Panc1 (cell line): Measurements from ENCODE around the gene TMEM127.

ENCODE experiments used
- CTCF ChIP-seq: fragments of 450-650 bp; IDR thresholded peaks from 2 replicates; pipeline ENCODE4 v1.5.1; 2017; ENCODE audit warnings: mild to moderate bottlenecking
- POLR2AphosphoS5 ChIP-seq: IDR thresholded peaks from 2 replicates; pipeline ENCODE4 v1.6.1; 2012; ENCODE audit warnings: mild to moderate bottlenecking, low read depth, low read length, moderate library complexity
- REST ChIP-seq, 2 experiments: IDR thresholded peaks; 2 replicates each; pipeline ENCODE4 v1.6.1; 2011 to 2012; ENCODE audit warnings: low read depth in 2 of 2, control low read depth in 1 of 2, low read length in 1 of 2, mild to moderate bottlenecking in 1 of 2, moderate library complexity in 1 of 2; ENCODE audit not compliant: insufficient read depth in 1 of 2
- TCF7L2 ChIP-seq: IDR thresholded peaks from 2 replicates; pipeline ENCODE4 v1.6.1; 2011; ENCODE audit warnings: mild to moderate bottlenecking, low read depth, low read length, inconsistent platforms

- no peak for TF ChIP-seq CTCF
- no peak for TF ChIP-seq REST (IDR thresholded peaks at IDR 0.05; ENCODE audit: insufficient read depth in 1 of 2, low read depth in 2 of 2, low read length in 1 of 2)
- TF ChIP-seq TCF7L2: no peak
- no peak for TF ChIP-seq POLR2AphosphoS5
Measured at GRCh38 chr2:96205888-96206287, 59.9 kb downstream of the TMEM127 start.
